ENCODE results near the gene TMEM125.

GRCh38 chr1:43303471-43304313 lies 33.9 kb downstream of the TMEM125 start:
- TF ChIP-seq, protein P1, sequence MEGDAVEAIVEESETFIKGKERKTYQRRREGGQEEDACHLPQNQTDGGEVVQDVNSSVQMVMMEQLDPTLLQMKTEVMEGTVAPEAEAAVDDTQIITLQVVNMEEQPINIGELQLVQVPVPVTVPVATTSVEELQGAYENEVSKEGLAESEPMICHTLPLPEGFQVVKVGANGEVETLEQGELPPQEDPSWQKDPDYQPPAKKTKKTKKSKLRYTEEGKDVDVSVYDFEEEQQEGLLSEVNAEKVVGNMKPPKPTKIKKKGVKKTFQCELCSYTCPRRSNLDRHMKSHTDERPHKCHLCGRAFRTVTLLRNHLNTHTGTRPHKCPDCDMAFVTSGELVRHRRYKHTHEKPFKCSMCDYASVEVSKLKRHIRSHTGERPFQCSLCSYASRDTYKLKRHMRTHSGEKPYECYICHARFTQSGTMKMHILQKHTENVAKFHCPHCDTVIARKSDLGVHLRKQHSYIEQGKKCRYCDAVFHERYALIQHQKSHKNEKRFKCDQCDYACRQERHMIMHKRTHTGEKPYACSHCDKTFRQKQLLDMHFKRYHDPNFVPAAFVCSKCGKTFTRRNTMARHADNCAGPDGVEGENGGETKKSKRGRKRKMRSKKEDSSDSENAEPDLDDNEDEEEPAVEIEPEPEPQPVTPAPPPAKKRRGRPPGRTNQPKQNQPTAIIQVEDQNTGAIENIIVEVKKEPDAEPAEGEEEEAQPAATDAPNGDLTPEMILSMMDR (IDR thresholded peaks at IDR 0.05) = no peak
- no peak for TF ChIP-seq POLR2A (IDR thresholded peaks at IDR 0.05)

Measured in heart left ventricle (tissue), 13 donors.